ENCODE measurements around the gene ACOX1. TPM values are rescaled to one million over a fixed set of nuclear protein-coding genes. Genes with fewer than 3 reads are reported as not detected.

Gene ACOX1
- total and polyA plus RNA-seq, 2 experiments from 2014 or later = 17.4 to 36.3 TPM

- Histone ChIP-seq H3K4me3 (no peak overlapping the region), H3K4me2 (ENCODE audit: unreplicated experiment) (no peak overlapping the region), H4K20me1 (ENCODE audit: insufficient read depth) (no peaks in the 10 kb centered on the region), H3K27ac (no peak overlapping the region), H3F3A (ENCODE audit: insufficient read depth) (peaks cover 10% of the 10 kb centered on the region; the same call in 1 of the 2 replicates), H3K9me2 (ENCODE audit: insufficient read depth) (no peaks in the 10 kb centered on the region), H3K79me2 (ENCODE audit: insufficient read depth) (no peaks in the 10 kb centered on the region), H3K36me3 (ENCODE audit: low read depth) (no peaks in the 10 kb centered on the region), H3K9ac (no peak overlapping the region), H3K27me3 (replicated peaks; ENCODE audit: insufficient read depth) (no peaks in the 10 kb centered on the region), H3K4me1 (ENCODE audit: insufficient read depth) (peaks cover 3% of the 10 kb centered on the region), H2AFZ (no peak overlapping the region), H3K9me3 (ENCODE audit: low read depth) (no peaks in the 10 kb centered on the region)
- WGBS, 2 experiments (ENCODE audit: low coverage in 1 of 2, low lambda C conversion rate in 2 of 2, missing lambda C conversion rate in 2 of 2) = 94 to 95% methylated on average over 9 of the region's 9 CpGs
- in situ Hi-C loops (cut with MboI) = loop anchor here (10.0 kb wide), 1 partner anchor 217 kb away; a partner anchor contains a TSS
- no peak for TF ChIP-seq EZH2phosphoT487 (IDR thresholded peaks at IDR 0.05; ENCODE audit: insufficient read depth, low read depth)
- no peak for TF ChIP-seq EZH2 (IDR thresholded peaks at IDR 0.05; ENCODE audit: insufficient read depth, poor library complexity, severe bottlenecking)
- no peak for DNase-seq
These were observed 12.4 kb upstream of the ACOX1 start for GRCh38 chr17:75991396-75991795.

- in situ Hi-C loops (cut with MboI) = no loop called here
These were observed 8.1 kb upstream of the ACOX1 start for GRCh38 chr17:75987041-75987440.

GRCh38 chr17:75985986-75986385, 7.0 kb upstream of the ACOX1 start:
- Histone ChIP-seq H3K9me3 (ENCODE audit: low read depth) (no peaks in the 10 kb centered on the region), H3K27ac (no peak overlapping the region), H3K79me2 (ENCODE audit: insufficient read depth) (peaks cover 9% of the 10 kb centered on the region; the same call in 1 of the 2 replicates), H2AFZ (no peak overlapping the region), H3K9me2 (ENCODE audit: insufficient read depth) (no peaks in the 10 kb centered on the region), H3K27me3 (replicated peaks; ENCODE audit: insufficient read depth) (no peaks in the 10 kb centered on the region), H3K4me2 (ENCODE audit: unreplicated experiment) (no peak overlapping the region), H4K20me1 (ENCODE audit: insufficient read depth) (no peaks in the 10 kb centered on the region), H3K9ac (no peak overlapping the region), H3K4me1 (ENCODE audit: insufficient read depth) (peaks cover 31% of the 10 kb centered on the region), H3K36me3 (ENCODE audit: low read depth) (no peaks in the 10 kb centered on the region), H3K4me3 (no peak overlapping the region), H3F3A (ENCODE audit: insufficient read depth) (peaks cover 30% of the 10 kb centered on the region)
- DNase-seq = no peak
- in situ Hi-C loops (cut with MboI) = no loop called here
- TF ChIP-seq EZH2 (IDR thresholded peaks at IDR 0.05; ENCODE audit: insufficient read depth, poor library complexity, severe bottlenecking) (no peak), EZH2phosphoT487 (IDR thresholded peaks at IDR 0.05; ENCODE audit: insufficient read depth, low read depth) (no peak)
- WGBS, 2 experiments (ENCODE audit: low coverage in 1 of 2, low lambda C conversion rate in 2 of 2, missing lambda C conversion rate in 2 of 2) = 92 to 94% methylated on average over 4 of the region's 4 CpGs

More at GRCh38 chr17:75987041-75987440, 8.1 kb upstream of the ACOX1 start:
- Histone ChIP-seq H3K27me3 (replicated peaks; ENCODE audit: insufficient read depth) (no peaks in the 10 kb centered on the region), H3K4me2 (ENCODE audit: unreplicated experiment) (no peak overlapping the region), H3K9me3 (ENCODE audit: low read depth) (no peaks in the 10 kb centered on the region), H3K4me3 (no peak overlapping the region), H2AFZ (no peak overlapping the region), H3K9ac (no peak overlapping the region), H3K36me3 (ENCODE audit: low read depth) (no peaks in the 10 kb centered on the region), H3K4me1 (ENCODE audit: insufficient read depth) (peaks cover 20% of the 10 kb centered on the region), H4K20me1 (ENCODE audit: insufficient read depth) (no peaks in the 10 kb centered on the region), H3K79me2 (ENCODE audit: insufficient read depth) (peaks cover 9% of the 10 kb centered on the region; the same call in 1 of the 2 replicates), H3F3A (ENCODE audit: insufficient read depth) (peaks cover 19% of the 10 kb centered on the region), H3K9me2 (ENCODE audit: insufficient read depth) (no peaks in the 10 kb centered on the region), H3K27ac (no peak overlapping the region)
- WGBS, 2 experiments (ENCODE audit: low coverage in 1 of 2, low lambda C conversion rate in 2 of 2, missing lambda C conversion rate in 2 of 2) = 22 to 38% methylated on average over 4 of the region's 4 CpGs
- no peak for DNase-seq
- TF ChIP-seq EZH2 (IDR thresholded peaks at IDR 0.05; ENCODE audit: insufficient read depth, poor library complexity, severe bottlenecking) (no peak), EZH2phosphoT487 (IDR thresholded peaks at IDR 0.05; ENCODE audit: insufficient read depth, low read depth) (no peak)

- DNase-seq = peak; percentile 63
- Histone ChIP-seq H3K4me3 (no peak overlapping the region), H3K36me3 (ENCODE audit: low read depth) (no peaks in the 10 kb centered on the region), H2AFZ (no peak overlapping the region), H3K79me2 (ENCODE audit: insufficient read depth) (peaks cover 14% of the 10 kb centered on the region), H3K27ac (peak overlapping the region; percentile 99), H3K27me3 (replicated peaks; ENCODE audit: insufficient read depth) (no peaks in the 10 kb centered on the region), H3K4me2 (ENCODE audit: unreplicated experiment) (peak overlapping the region; percentile 17), H3F3A (ENCODE audit: insufficient read depth) (peaks cover 40% of the 10 kb centered on the region), H3K9me3 (ENCODE audit: low read depth) (no peaks in the 10 kb centered on the region), H3K9ac (peak overlapping the region; percentile 49; the same call in 1 of the 2 replicates), H3K9me2 (ENCODE audit: insufficient read depth) (no peaks in the 10 kb centered on the region), H4K20me1 (ENCODE audit: insufficient read depth) (no peaks in the 10 kb centered on the region), H3K4me1 (ENCODE audit: insufficient read depth) (peaks cover 41% of the 10 kb centered on the region)
- WGBS, 2 experiments (ENCODE audit: low coverage in 1 of 2, low lambda C conversion rate in 2 of 2, missing lambda C conversion rate in 2 of 2) = 6% methylated on average over 6 of the region's 6 CpGs
- TF ChIP-seq EZH2phosphoT487 (IDR thresholded peaks at IDR 0.05; ENCODE audit: insufficient read depth, low read depth) = no peak
- TF ChIP-seq EZH2 (IDR thresholded peaks at IDR 0.05; ENCODE audit: insufficient read depth, poor library complexity, severe bottlenecking) = no peak
- in situ Hi-C loops (cut with MboI) = no loop called here
These were observed 4.7 kb upstream of the ACOX1 start for GRCh38 chr17:75983501-75984181.

All from GM23248 (cell line).